IPS-20b (cell line): ENCODE results near the gene HMX1.
A peak's percentile ranks its signal among the peaks of the same experiment; 100 is the strongest.

ENCODE experiments used
- H3K27ac ChIP-seq: one replicate; pipeline ENCODE4 v1.5.1; 2013; ENCODE audit warnings: low read length
- H3K27me3 ChIP-seq: 2 replicates; pipeline ENCODE4 v1.6.1; 2013; ENCODE audit warnings: mild to moderate bottlenecking, low read length, inconsistent platforms; ENCODE audit not compliant: insufficient read depth
- H3K36me3 ChIP-seq: 2 replicates; pipeline ENCODE4 v1.6.1; 2013; ENCODE audit warnings: low read depth, mild to moderate bottlenecking, inconsistent platforms, low read length, moderate library complexity; ENCODE audit not compliant: insufficient read depth
- H3K4me1 ChIP-seq: 2 replicates; pipeline ENCODE4 v1.6.1; 2013; ENCODE audit warnings: mild to moderate bottlenecking, control low read depth, inconsistent platforms, low read length, moderate library complexity; ENCODE audit not compliant: insufficient read depth
- H3K4me3 ChIP-seq: 2 replicates; pipeline ENCODE4 v1.5.1; 2013; ENCODE audit warnings: mild to moderate bottlenecking, low read length, inconsistent platforms
- H3K9ac ChIP-seq: 2 replicates; pipeline ENCODE4 v1.6.1; 2013; ENCODE audit warnings: low read depth, mild to moderate bottlenecking, inconsistent platforms, low read length, moderate library complexity
- H3K9me3 ChIP-seq: 2 replicates; pipeline ENCODE4 v1.6.1; 2013; ENCODE audit warnings: mild to moderate bottlenecking, low read depth, low read length, inconsistent platforms; ENCODE audit not compliant: insufficient read depth

The HMX1 gene

DNA sequence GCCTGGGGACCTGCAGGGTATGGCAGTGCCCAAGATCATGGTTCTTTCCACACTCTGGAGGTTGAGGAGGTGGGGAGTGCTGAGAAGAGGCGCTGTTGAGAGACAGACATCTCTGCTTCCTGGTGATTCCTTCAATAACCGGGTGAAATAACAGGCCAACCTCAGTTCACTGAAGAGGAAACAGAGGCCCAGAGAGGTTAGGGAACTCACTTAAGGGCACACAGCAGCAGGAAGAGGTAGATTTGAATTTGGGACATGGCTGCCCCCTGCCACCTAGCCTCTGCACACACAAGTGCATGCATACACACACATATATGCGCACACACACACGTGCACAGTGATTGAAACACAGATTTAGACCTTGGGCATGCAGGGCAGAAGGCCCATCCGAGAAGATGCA is 24.9 kb upstream of the HMX1 start:
- H3K9ac ChIP-seq, result no peak overlapping the region
- no peak overlapping the region for H3K27ac ChIP-seq
- H3K36me3 ChIP-seq, result no peaks in the 10 kb centered on the region
- peaks cover 12% of the 10 kb centered on the region for H3K9me3 ChIP-seq
- H3K27me3 ChIP-seq, result peaks cover 82% of the 10 kb centered on the region
- H3K4me3 ChIP-seq, result no peak overlapping the region
- H3K4me1 ChIP-seq, result peaks cover 3% of the 10 kb centered on the region

DNA sequence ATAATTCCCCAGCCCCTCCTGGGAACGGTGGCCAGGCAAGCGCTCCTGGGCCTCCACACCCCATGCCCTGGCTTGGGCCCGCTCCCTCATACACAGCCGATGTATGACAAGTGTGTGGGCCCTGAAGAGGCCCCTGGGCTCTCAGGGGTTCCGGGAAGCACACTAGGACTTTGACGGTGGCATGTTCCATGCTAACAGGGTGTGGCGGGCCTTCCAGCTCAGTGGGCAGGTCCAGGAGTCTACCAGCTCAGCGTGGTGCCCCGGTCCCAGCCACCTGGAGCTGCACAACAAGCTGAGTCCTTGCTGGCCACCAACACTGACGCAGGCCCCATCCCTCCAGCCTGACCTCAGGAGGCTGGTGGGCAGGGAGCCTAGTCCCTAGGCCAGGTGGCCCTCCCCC is 24.4 kb upstream of the HMX1 start:
- Histone ChIP-seq H3K9me3 (peaks cover 7% of the 10 kb centered on the region), H3K9ac (no peak overlapping the region), H3K27me3 (peaks cover 86% of the 10 kb centered on the region), H3K4me3 (no peak overlapping the region), H3K27ac (no peak overlapping the region), H3K4me1 (peaks cover 3% of the 10 kb centered on the region), H3K36me3 (no peaks in the 10 kb centered on the region)

DNA sequence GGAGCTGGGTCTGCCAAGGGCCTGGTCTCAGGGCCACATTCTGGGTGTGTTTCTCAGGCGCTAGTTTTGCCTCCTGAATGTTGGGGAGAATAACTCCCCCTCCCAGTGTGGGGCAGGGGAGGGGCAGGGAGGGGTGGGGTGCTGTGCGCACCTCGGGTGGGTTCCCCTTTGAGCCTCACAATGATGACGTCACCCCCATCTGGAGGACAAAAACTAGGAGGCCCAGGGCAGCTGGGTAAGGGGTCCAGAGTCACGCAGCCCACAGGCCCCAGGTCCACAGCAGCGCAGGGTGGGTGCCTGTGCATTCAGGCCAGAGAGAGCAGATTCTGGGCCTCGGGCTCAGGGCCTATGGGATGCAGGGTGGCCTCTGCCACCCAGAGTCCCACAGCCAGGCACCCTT is 23.7 kb upstream of the HMX1 start:
- Histone ChIP-seq H3K27ac (no peak overlapping the region), H3K9me3 (no peaks in the 10 kb centered on the region; the same call in 1 of the 2 replicates), H3K4me1 (peaks cover 3% of the 10 kb centered on the region), H3K9ac (no peak overlapping the region), H3K4me3 (no peak overlapping the region), H3K27me3 (peaks cover 94% of the 10 kb centered on the region), H3K36me3 (no peaks in the 10 kb centered on the region)

DNA sequence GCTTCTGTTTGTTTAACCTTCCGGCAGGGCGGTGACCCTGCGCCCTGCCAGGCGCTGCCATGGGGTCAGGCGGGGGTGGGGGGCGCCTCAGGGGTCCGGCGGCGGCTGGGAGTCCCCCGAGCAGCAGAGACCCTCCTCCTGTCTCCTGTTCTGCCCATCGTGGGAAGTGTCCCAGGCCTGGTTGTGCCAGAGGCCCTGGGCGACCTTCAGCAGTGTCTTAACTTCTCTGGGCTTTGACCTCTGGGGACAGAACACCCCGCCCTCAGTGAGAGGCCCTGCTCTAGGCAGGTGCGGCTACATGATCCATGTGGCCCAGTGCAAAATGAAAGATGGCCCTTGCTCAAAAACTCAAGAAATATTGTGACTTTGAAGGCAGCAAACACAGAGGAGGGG is 22.8 kb upstream of the HMX1 start:
- H3K36me3 ChIP-seq, result no peaks in the 10 kb centered on the region
- no peak overlapping the region for H3K27ac ChIP-seq
- peaks cover 3% of the 10 kb centered on the region for H3K4me1 ChIP-seq
- H3K4me3 ChIP-seq, result peak overlapping the region; percentile 58; the same call in 1 of the 2 replicates
- no peak overlapping the region for H3K9ac ChIP-seq
- peaks cover 96% of the 10 kb centered on the region for H3K27me3 ChIP-seq
- H3K9me3 ChIP-seq, result no peaks in the 10 kb centered on the region; the same call in 1 of the 2 replicates

DNA sequence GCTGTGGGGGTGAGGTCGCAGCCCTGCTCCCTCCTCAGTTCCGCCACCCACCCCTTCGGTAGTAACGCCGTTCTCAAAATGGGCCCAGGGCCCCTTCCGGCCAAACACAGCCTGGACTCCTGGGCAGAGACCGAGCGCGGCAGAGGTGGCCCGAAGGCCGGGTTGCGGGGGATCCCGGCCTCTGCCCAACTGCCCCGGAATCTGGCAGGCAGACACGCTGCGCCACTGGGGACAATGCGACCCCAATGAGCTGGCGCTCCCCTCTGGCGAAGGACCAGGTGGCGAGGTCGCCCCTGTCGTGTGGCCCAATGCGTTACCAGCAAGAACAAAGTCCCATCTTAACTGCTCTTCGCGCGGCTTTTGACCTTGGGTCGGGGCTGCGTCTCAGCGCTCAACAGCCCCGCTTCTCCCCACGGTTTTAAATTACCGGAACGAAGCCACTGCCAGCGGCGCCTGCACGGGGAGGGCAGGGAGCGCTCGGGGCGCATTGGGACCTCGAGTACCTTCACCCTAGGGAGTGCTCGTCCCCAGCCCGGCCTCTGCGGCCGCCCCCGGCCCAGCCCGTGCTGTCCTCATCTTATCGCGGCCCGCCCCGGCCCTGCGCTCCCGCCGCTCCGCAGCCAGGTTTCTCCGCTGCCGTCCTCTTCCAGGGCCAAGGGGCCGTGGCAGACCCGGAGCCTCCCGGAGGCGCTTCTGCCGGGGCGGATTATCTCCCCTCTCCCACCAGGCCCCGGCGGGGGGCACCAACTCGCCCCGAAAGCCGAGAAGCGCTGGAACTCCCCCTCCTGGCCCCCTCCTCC is 22.2 kb upstream of the HMX1 start:
- no peak overlapping the region for H3K9ac ChIP-seq
- no peaks in the 10 kb centered on the region for H3K36me3 ChIP-seq

DNA sequence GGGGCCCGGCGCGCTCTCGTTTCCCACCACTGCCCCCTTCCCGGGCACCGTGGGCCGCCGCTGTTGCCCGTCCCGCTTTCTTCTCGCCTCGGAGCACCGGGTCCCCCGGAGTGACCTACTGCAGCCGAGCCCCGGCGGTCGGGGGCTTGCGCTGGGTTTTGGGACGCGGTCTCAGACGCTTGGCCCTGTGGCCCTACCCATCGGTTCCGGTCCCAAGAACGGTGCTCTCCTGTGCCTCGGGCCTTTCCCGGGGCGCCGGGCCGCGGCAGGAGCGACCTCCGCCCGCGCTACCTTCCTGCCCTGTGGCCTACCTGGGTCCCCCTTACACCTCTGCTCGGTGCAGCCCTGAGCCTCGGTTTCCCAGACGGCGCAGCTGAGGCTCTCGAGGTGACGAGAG is 21.6 kb upstream of the HMX1 start:
- H3K9ac ChIP-seq, result no peak overlapping the region
- H3K27ac ChIP-seq, result no peak overlapping the region
- no peaks in the 10 kb centered on the region for H3K36me3 ChIP-seq
- peak overlapping the region; percentile 58; the same call in 1 of the 2 replicates for H3K4me3 ChIP-seq
- H3K27me3 ChIP-seq, result peaks cover 100% of the 10 kb centered on the region
- H3K4me1 ChIP-seq, result peaks cover 3% of the 10 kb centered on the region
- H3K9me3 ChIP-seq, result no peaks in the 10 kb centered on the region; the same call in 1 of the 2 replicates

More for the DNA sequence above, 22.2 kb upstream of the HMX1 start:
- Histone ChIP-seq H3K4me3 (peak overlapping the region; percentile 58; the same call in 1 of the 2 replicates), H3K27ac (no peak overlapping the region), H3K4me1 (peaks cover 3% of the 10 kb centered on the region), H3K9me3 (no peaks in the 10 kb centered on the region; the same call in 1 of the 2 replicates), H3K27me3 (peaks cover 99% of the 10 kb centered on the region)

DNA sequence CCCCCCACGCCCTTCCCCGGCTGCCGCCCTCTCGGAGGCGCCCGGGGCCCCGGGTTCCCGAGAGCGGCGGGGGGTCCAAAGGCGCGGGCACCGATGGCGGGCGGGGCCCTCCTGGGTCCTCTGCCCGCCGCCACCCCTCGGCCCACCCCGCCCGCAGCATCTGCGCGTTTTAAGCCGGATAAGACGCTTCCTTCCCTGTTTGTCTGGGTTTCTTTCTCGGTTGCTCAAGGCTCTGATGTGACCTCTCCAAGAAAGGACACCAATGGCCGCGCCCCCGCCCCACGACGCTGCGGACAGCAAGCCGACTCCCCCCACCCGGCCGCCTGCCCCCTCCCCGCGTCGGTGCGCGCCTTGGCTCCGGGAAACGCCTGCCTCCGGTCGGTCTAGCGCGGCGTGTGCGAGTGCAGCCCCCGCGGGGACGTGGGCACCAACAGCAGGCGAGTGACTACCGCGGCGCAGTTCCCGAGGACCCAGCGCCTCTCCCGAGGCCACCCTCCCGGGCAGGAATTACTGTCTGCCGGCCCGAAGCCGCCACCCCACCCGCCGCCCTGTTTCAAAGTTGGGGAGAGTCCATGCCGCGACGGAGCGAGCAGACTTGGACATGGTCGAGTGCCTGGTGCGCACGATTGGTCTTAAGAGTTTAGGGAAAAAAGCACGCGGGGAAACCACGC is 21.1 kb upstream of the HMX1 start:
- no peak overlapping the region for H3K4me3 ChIP-seq
- H3K27me3 ChIP-seq, result peaks cover 100% of the 10 kb centered on the region
- H3K4me1 ChIP-seq, result peaks cover 3% of the 10 kb centered on the region

DNA sequence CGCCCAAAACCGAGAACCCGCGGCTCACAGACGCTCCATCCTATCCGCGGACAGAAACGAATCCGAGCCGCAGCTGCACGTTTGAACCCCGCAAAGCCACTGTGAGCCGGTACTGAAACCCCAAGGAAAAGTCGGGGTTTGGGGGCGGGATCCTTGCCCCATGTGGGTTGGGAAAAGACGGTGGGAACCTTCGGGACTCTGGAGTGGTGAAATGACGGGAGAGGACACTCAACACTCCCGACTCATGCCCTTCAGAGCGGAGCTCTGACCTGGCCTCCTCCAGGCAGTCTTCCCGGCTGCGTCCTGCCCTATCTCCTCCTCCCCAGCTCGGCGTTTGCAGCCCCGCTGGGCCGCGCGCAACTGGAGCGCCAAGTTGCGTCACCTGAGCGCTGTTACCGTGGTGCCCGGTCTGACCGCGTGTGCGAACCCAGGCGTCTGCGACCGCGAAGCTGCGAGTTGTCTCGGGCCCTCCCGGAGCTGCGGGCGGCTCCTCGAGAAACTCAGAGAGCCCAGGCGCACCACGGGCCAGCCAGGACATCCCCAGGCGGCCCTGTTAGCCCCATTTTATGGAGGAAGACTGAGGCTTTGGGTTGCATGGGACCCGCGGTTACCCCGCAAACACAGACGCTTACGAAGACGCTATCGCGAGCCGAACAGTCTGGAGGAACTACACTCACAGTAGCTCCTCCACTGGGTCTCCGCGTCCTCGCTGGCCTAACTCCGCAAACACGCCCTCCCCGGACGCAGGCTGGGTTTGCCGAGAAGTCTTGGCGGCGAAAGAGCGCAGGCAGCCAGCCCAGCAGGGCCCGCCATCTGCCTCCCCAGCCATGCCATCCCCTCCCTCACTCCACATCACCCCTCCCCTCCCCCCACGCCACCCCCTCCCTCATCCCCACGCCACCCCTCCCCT is 20.3 kb upstream of the HMX1 start:
- H3K9me3 ChIP-seq, result no peaks in the 10 kb centered on the region; the same call in 1 of the 2 replicates
- no peak overlapping the region for H3K9ac ChIP-seq
- H3K36me3 ChIP-seq, result no peaks in the 10 kb centered on the region
- H3K27me3 ChIP-seq, result peaks cover 100% of the 10 kb centered on the region
- no peak overlapping the region for H3K27ac ChIP-seq
- peaks cover 3% of the 10 kb centered on the region for H3K4me1 ChIP-seq
- peak overlapping the region; percentile 14; the same call in 1 of the 2 replicates for H3K4me3 ChIP-seq

More for the DNA sequence above, 21.1 kb upstream of the HMX1 start:
- H3K36me3 ChIP-seq, result no peaks in the 10 kb centered on the region
- H3K9me3 ChIP-seq, result no peaks in the 10 kb centered on the region; the same call in 1 of the 2 replicates
- H3K9ac ChIP-seq, result no peak overlapping the region
- no peak overlapping the region for H3K27ac ChIP-seq

DNA sequence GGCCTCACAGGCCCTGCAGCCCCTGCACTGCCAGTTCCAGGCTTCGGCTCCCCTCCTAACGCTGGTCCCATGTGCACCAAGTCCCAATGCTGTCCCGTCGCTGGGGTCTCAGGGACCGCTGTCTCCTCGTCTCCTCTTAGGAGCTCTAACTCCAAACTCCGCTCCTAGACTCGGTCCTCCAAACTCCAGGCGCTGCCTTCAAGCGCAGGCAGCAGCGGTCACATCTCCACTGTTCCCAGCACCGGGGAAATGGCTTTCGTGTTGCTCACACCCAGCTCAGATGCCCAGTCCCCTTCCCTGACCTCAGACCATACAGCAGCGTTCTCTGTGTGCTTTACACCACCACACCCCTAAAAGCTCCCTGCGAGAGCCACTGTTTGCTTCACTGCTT is 19.6 kb upstream of the HMX1 start:
- Histone ChIP-seq H3K36me3 (no peaks in the 10 kb centered on the region), H3K4me1 (no peaks in the 10 kb centered on the region; the same call in 1 of the 2 replicates), H3K9ac (no peak overlapping the region), H3K27me3 (peaks cover 100% of the 10 kb centered on the region), H3K9me3 (no peaks in the 10 kb centered on the region; the same call in 1 of the 2 replicates), H3K4me3 (no peak overlapping the region), H3K27ac (no peak overlapping the region)

DNA sequence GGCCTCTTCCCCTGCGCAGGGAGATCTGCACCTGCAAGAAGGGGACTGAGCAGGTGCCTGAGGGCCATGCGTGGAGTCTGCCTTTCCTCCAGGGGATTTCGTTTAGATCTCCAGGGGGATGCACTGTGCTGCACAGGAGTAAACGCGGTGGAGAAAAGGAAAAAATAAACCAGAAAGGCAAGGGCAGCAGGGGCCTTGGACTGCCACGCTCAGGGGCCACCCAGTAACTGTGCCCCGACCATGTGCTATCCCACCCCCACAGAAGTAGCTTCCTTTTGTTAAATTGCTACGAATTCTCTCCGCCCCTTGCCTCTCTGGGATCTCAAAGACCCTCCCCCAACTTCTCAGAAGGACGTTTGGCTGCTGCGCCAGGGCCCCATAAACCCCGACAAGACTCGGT is 17.2 kb upstream of the HMX1 start:
- Histone ChIP-seq H3K9ac (no peak overlapping the region), H3K4me1 (no peaks in the 10 kb centered on the region; the same call in 1 of the 2 replicates), H3K4me3 (no peak overlapping the region), H3K36me3 (no peaks in the 10 kb centered on the region), H3K27me3 (peaks cover 100% of the 10 kb centered on the region), H3K9me3 (no peaks in the 10 kb centered on the region; the same call in 1 of the 2 replicates), H3K27ac (no peak overlapping the region)
